Sigmoid colon (tissue), 4 donors: ENCODE results near the gene KRTAP5-2.

Source experiments
- POLR2AphosphoS5 ChIP-seq, 4 donors: sonication (generic); formaldehyde crosslinking; IDR thresholded peaks; one replicate each; pipeline ENCODE4 v1.6.1; 2017; ENCODE audit warnings: antibody characterized with exemption in 4 of 4
- TF ChIP-seq, protein P1 (sequence below), 4 experiments: fragments of 450-650 bp in 3 of 4; fragments of 200-600 bp in 1 of 4; IDR thresholded peaks; one replicate each; pipeline ENCODE4 v1.5.1; 2016 to 2019; ENCODE audit warnings: antibody characterized with exemption in 4 of 4, mild to moderate bottlenecking in 3 of 4, moderate library complexity in 2 of 4

DNA sequence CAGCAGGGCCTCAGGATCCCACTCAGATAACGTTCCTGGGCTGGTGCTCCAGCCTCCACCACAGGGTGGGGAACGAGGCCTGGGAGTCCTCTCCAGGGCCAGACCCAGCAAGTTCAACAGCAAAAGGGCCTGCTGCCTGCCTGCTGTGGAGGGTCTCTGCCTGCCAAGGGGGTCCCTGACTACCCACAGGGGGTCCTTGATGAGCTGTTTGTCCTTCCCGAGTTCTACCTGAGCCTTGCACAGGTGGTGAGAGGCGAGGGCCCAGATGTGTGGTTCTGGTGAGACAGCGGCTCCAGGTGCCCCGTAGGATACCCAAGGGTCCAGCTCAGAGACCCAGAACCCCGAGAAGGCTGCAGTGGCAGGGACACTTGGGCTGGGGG, 30.4 kb downstream of the KRTAP5-2 start:
- TF ChIP-seq, protein P1, sequence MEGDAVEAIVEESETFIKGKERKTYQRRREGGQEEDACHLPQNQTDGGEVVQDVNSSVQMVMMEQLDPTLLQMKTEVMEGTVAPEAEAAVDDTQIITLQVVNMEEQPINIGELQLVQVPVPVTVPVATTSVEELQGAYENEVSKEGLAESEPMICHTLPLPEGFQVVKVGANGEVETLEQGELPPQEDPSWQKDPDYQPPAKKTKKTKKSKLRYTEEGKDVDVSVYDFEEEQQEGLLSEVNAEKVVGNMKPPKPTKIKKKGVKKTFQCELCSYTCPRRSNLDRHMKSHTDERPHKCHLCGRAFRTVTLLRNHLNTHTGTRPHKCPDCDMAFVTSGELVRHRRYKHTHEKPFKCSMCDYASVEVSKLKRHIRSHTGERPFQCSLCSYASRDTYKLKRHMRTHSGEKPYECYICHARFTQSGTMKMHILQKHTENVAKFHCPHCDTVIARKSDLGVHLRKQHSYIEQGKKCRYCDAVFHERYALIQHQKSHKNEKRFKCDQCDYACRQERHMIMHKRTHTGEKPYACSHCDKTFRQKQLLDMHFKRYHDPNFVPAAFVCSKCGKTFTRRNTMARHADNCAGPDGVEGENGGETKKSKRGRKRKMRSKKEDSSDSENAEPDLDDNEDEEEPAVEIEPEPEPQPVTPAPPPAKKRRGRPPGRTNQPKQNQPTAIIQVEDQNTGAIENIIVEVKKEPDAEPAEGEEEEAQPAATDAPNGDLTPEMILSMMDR (IDR thresholded peaks at IDR 0.05) = no peak
- no peak for TF ChIP-seq POLR2AphosphoS5 (IDR thresholded peaks at IDR 0.05)
